GM19240 (cell line): ENCODE results near the gene SCAND1.

ENCODE experiments used
- DNase-seq: peaks from one replicate; pipeline ENCODE4 v3.0.0; 2011; ENCODE audit warnings: low spot score; ENCODE audit not compliant: insufficient read length

The SCAND1 gene

GRCh38 chr20:35907017-35907701 lies 47.1 kb downstream of the SCAND1 start:
- no peak for DNase-seq

GRCh38 chr20:35904982-35905663 lies 49.2 kb downstream of the SCAND1 start:
- DNase-seq: no peak

- DNase-seq: no peak
Measured at GRCh38 chr20:35903843-35904242, 50.5 kb downstream of the SCAND1 start.
